Measurements from ENCODE around the gene MCRIP2.

MCRIP2 gene

GRCh38 chr16:631808-632358 lies 9.7 kb upstream of the MCRIP2 start:
- no peak for DNase-seq (ENCODE audit: low read depth)

DNA sequence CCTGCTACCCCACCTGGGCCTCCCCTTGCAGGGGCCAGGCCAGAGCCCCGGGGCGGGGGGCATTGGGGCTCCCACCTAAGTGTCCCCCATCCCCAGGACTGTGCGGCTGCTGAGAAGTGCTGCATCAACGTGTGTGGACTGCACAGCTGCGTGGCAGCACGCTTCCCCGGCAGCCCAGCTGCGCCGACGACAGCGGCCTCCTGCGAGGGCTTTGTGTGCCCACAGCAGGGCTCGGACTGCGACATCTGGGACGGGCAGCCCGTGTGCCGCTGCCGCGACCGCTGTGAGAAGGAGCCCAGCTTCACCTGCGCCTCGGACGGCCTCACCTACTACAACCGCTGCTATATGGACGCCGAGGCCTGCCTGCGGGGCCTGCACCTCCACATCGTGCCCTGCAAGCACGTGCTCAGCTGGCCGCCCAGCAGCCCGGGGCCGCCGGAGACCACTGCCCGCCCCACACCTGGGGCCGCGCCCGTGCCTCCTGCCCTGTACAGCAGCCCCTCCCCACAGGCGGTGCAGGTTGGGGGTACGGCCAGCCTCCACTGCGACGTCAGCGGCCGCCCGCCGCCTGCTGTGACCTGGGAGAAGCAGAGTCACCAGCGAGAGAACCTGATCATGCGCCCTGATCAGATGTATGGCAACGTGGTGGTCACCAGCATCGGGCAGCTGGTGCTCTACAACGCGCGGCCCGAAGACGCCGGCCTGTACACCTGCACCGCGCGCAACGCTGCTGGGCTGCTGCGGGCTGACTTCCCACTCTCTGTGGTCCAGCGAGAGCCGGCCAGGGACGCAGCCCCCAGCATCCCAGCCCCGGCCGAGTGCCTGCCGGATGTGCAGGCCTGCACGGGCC lies 8.9 kb upstream of the MCRIP2 start:
- no peak for DNase-seq (ENCODE audit: low read depth)

GRCh38 chr16:633336-634050 lies 8.1 kb upstream of the MCRIP2 start:
- no peak for DNase-seq (ENCODE audit: low read depth)

DNA sequence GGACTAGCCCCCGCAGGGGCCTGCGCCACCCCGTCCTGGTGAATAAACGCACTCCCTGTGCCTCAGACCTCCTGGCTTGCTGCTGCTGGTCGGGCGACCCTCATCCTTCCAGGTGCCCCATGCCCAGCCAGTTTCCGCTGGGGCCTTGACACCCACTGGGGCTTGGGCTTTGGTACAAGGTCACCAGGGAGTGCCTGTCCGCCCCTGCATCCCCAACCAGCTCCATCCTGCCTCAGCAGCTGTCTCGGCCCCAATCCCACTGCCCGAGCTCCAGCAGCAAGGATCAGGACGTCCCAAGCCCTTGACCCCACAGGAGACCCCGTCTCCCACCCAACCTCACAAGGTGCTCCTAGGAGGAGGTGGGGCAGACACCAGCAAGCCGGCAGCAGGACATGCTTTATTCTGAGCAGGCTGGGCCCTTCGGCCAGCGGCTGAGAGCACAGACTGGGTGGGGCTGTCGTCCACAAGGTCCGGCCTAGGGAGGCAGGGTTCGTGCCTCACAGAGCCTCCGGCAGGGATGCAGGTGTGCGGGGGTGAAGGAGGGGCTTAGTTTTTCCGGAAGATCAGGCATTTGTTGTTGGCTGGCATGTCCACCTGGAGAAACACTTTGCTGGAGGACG lies 7.5 kb upstream of the MCRIP2 start:
- DNase-seq (ENCODE audit: low read depth), result no peak

- DNase-seq (ENCODE audit: low read depth), result no peak
These were observed 6.6 kb upstream of the MCRIP2 start for GRCh38 chr16:634996-635395.

- no peak for DNase-seq (ENCODE audit: low read depth)
These were observed 5.9 kb upstream of the MCRIP2 start for GRCh38 chr16:635573-636205.

DNA sequence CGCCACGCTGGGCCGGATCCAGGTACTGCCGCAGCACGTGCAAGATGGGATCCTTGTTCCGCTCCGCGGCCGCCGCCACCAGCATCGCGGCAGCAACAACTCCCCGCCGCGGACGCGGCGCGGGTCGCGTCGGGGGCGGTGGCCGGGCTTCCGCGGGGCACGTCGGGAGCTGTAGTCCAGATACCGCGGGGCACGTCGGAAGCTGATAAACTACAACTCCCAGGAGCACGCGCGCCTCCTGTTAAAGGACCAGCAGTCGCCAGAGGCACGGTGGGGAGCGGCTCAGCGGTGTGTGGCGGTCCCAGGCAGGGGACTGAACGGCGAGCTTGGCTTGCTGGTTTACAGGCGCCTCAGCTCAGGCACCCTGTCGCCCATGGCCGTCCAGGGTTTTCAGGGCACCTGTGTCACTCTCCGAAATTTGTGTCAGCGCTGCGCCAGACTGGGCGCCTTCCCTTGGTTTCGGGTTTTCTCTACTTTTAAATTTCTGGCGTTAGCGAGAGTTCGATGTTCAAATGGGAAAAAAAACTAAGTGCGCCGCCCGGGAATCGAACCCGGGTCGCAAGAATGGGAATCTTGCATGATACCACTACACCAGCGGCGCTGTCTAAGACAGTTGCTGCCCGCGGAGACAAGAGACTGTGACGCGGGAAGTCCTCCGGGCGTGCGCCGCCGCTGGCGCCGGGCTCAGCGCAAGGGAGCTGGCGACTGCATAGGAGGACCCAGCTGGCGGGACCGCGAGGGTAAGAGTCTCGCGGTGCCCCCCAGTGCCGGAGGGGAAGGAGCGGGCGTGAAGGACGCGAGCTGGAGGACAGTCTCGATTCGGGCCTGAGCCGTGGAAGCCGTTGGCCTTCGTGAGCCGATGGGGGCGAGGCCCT lies 5.2 kb upstream of the MCRIP2 start, which contains the start of gene METTL26:
TSS of gene METTL26 (minus strand) at position 100 of the 875 bp plus-strand sequence. CDS start at position 85, 15 bp downstream.
- DNase-seq (ENCODE audit: low read depth), result peak; percentile 89

DNA sequence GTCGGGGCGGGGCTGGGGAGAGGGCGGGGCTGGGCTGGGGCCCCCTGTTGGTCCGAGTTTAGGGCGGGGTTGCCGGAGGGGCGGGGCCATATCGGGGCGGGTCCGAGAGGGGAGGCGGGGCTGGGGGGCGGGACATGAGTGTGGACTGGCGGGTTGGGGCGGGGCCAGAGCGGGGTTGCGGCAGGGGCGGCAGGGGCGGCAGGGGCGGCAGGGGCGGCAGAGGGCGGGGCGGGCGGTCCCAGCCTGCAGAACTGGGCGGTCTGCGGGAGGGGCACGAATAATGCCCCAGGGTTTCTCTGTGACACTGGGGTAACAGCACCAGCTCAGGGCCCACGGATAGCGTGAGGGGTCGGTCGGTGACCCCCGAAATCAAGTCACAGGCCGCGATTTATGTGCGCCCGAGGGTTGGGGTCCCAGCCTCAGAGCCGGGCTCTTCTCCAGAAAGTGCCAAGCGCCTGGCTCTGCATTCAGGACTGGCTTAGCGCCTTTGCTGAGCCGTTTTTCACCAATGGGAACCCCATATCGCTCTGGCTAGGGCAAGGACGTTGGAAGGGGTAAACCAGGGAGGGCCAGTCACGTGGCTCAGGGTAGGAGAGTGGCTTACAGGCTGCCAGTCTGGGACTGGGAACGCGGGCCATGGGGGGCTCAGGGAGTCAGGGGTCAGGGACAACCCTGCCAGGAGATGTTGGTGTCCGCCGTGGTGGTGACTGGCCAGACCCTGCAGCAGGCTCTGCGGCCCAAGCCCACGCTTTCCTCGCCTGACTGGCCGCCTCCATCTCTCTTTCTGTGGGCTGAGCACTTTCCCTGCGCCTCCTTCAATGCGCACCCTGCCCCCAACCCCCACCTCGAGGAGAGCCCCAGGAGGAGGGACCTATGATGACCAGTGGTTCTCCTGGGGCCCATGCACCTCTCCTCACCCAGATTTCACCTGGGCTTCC lies 4.3 kb upstream of the MCRIP2 start:
- DNase-seq (ENCODE audit: low read depth), result peak; percentile 79

- DNase-seq (ENCODE audit: low read depth), result no peak
These were observed 3.5 kb upstream of the MCRIP2 start for GRCh38 chr16:638034-638543.

- DNase-seq (ENCODE audit: low read depth), result no peak
These were observed 2.8 kb upstream of the MCRIP2 start for GRCh38 chr16:638836-639235.

DNA sequence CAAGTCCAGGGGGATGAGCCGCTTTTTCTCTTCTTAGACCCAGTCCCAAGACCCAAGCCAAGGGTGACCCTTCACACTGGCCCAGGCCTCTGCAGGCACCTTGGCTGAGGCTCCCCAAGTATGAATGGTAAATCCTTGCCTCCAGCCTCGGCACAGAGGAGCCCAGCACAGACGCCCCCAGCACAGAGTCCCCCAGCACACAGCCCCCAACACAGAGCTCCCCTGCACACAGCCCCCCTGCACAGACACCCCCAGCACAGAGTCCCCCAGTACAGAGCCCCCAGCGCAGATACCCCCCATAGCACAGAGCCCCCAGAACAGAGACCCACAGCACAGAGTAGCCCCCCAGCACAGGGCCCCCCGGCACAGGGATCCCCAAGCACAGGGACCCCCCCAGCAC lies 1.0 kb upstream of the MCRIP2 start:
- no peak for DNase-seq (ENCODE audit: low read depth)

- no peak for DNase-seq (ENCODE audit: low read depth)
These were observed 791 bp downstream of the MCRIP2 start for GRCh38 chr16:642189-643049.

- no peak for DNase-seq (ENCODE audit: low read depth)
These were observed 1.4 kb downstream of the MCRIP2 start for GRCh38 chr16:643050-643368.

DNA sequence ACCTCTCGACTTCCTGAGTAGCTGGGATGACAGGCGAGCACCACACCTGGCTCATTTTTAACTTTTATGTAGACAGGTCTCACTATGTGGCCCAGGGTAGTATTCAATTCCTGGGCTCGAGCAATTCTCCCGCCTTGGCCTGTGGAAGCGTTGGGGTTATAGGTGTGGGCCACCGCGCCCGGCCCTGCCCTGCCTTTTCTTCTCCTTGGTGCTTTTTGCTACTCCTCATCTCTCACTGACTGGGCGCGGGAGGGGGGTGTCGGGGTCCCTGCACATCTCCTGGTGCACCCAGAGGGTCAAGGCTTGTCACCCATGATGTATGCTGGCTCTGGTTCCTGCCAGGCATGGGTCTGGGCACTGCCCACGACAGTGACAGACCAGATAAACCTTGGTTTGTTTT lies 2.9 kb downstream of the MCRIP2 start:
- DNase-seq (ENCODE audit: low read depth), result no peak

DNA sequence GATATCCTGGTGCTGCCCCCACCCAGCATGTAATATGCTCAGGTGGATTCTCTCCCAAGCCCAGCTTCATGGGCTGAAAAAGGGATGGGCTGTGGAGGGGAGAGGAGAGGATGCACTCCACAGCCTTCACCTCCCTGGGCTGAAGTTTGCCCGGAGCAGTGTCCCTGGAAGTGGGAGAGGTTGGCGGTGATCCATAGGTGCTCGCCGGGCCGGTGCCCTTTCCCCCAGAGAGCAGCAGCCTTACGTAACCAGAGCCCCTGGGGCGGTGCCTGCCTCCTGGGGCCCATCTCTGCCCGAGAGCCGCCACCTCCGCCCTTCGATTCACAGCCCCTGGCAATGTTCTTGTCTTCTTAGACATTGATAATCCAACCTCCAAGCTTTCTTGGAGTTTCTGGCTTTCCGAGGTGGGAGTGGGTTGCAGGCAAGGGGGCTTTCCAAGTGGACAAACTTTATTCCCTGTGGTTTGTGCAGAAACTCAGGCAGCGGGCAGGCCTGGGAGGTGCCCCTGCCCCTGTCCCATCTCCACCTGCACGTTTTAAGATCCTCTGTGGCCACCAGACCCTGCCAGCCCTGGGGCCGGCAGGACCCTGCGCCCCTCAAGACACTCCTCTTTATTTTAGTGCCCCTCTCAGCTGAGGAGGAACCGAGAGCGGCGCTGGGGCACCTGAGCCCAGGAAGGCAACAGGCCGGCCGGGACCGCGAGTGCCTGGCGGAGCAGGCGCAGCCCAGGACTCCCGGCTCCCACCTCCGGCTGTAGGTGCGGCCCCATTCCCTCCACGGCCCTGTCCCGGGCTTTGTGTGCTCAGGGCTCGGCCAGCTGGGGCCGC lies 4.4 kb downstream of the MCRIP2 start:
- DNase-seq (ENCODE audit: low read depth), result no peak

GRCh38 chr16:646679-647172 lies 5.1 kb downstream of the MCRIP2 start:
- no peak for DNase-seq (ENCODE audit: low read depth)

DNA sequence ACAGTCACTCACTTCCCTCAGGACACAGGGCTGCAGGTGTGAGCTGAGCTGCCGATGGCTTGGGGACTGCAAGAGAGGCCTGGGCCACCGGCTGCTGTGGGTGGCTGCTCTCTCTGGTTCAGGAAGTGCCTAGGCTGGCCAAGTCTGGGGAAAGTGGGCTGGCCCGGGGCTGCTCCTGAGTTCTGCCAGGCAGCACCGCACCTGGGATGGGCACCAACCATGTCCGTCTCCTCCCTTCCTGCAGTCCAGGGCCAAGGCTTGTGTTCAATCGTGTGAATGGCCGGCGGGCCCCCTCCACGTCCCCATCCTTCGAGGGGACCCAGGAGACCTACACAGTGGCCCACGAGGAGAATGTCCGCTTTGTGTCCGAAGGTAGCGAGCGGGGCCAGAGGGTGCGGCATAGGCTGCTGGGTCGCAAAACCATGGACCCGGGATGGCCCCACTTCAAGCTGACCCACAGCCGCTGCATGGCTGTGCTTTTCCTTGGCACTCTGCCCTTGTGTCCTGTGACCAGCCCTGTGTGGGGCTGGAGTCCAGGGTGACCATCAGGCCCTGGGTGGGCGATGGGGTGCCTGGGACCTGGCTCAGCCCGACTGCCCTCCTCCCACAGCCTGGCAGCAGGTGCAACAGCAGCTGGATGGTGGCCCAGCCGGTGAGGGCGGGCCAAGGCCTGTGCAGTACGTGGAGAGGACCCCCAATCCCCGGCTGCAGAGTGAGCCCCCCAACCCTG lies 5.7 kb downstream of the MCRIP2 start:
- no peak for DNase-seq (ENCODE audit: low read depth)

Measured in activated T-helper 9 cell treated with anti-CD3 and anti-CD28 coated beads, Interleukin-2, amount 50 U/mL, for 16 hours (primary cell).